Dendritic cell treated with granulocyte-macrophage colony-stimulating factor and Interleukin-4, amounts not matched to agents 40 ng/mL and 50 ng/mL, for 4 days (primary cell): ENCODE measurements around the gene TNK2.
A peak's percentile ranks its signal among the peaks of the same experiment; 100 is the strongest.
"Not testable (repeated sequence)": the region's sequence is repeated elsewhere in the genome, so short reads cannot be mapped to it uniquely, and the experiment has no call there.

Source experiments
- H3K27ac Mint-ChIP-seq: one replicate; pipeline ENCODE4 v1.8.0; 2022; ENCODE audit warnings: mild to moderate bottlenecking, mixed read lengths
- H3K27me3 Mint-ChIP-seq: one replicate; pipeline ENCODE4 v1.8.0; 2022; ENCODE audit warnings: mild to moderate bottlenecking, mixed read lengths
- H3K36me3 Mint-ChIP-seq: one replicate; pipeline ENCODE4 v1.8.0; 2022; ENCODE audit warnings: low read depth, mixed read lengths
- H3K4me1 Mint-ChIP-seq: one replicate; pipeline ENCODE4 v1.8.0; 2022; ENCODE audit warnings: low read depth, mixed read lengths
- H3K4me3 Mint-ChIP-seq: one replicate; pipeline ENCODE4 v1.8.0; 2022; ENCODE audit warnings: mild to moderate bottlenecking, moderate library complexity, mixed read lengths
- H3K9me3 Mint-ChIP-seq: one replicate; pipeline ENCODE4 v1.8.0; 2022; ENCODE audit warnings: mixed read lengths
- intact Hi-C: fragments of 100-400 bp; cut with micrococcal nuclease; formaldehyde crosslinking; loops from one replicate; pipeline ENCODE4 v1.15.0; 2022

Gene TNK2

DNA sequence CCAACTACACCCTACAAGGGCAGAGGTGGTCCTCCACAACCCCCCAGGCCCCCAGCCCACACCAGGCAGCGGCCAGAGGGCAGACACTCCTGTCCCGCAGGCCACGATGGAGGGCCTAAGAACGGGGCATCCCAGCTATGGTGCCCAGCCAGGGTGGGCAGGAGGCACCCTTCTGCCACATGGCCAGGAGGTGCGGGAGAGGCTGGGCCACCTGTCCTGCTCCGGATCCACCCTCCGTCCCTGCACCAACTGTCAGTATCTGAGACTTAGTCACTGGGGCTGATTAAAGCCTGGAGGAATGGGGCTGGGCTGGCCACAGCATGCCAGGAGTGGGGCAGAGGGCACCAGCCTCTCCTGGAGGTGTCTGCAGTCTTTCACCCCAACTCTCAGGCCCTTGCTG, 37.9 kb downstream of the TNK2 start:
- Mint-ChIP-seq H3K4me1 (no peaks in the 10 kb centered on the region), H3K27ac (no peak overlapping the region), H3K36me3 (peaks cover 93% of the 10 kb centered on the region), H3K4me3 (no peak overlapping the region), H3K9me3 (no peaks in the 10 kb centered on the region), H3K27me3 (no peaks in the 10 kb centered on the region)
- intact Hi-C loops = no loop called here

- intact Hi-C loops = no loop called here
Measured at GRCh38 chr3:195869413-195870001, 38.8 kb downstream of the TNK2 start.

GRCh38 chr3:195868866-195869412, 39.4 kb downstream of the TNK2 start:
- Mint-ChIP-seq H3K9me3 (no peaks in the 10 kb centered on the region), H3K27ac (no peak overlapping the region), H3K4me1 (no peaks in the 10 kb centered on the region), H3K36me3 (peaks cover 100% of the 10 kb centered on the region), H3K27me3 (no peaks in the 10 kb centered on the region), H3K4me3 (no peak overlapping the region)
- intact Hi-C loops = no loop called here

More at GRCh38 chr3:195869413-195870001, 38.8 kb downstream of the TNK2 start:
- no peaks in the 10 kb centered on the region for H3K4me1 Mint-ChIP-seq
- H3K36me3 Mint-ChIP-seq = peaks cover 99% of the 10 kb centered on the region
- no peak overlapping the region for H3K4me3 Mint-ChIP-seq
- H3K9me3 Mint-ChIP-seq = no peaks in the 10 kb centered on the region
- no peaks in the 10 kb centered on the region for H3K27me3 Mint-ChIP-seq
- H3K27ac Mint-ChIP-seq = no peak overlapping the region

DNA sequence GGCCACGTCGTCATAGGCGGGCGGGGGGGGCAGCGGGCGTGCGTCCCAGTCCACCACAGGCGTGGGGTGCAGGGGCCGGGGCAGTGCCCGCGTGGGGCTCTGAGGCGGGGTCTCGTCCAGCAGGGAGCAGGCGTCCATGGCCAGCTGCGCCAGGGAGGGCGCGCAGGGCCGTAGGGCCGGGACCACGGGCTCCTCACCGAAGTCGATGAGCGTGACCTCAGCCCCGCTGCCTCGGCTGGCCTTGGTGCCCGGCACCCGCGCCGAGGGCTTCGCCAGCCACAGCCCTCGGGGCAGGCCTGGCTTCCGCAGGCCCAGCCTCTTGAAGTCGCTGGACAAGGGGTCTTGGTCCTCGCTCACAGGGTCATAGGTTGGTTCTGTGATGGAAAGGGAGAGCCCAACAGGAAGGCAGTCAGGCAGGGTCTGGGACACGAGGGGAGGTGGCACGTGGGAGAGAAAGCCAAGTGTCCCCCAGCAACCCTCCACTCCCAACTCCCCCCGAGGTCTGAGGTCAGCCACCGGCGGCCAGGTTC, 40.0 kb downstream of the TNK2 start:
- intact Hi-C loops = no loop called here
- Mint-ChIP-seq H3K9me3 (no peaks in the 10 kb centered on the region), H3K27me3 (no peaks in the 10 kb centered on the region), H3K27ac (no peak overlapping the region), H3K4me1 (peaks cover 3% of the 10 kb centered on the region), H3K36me3 (peaks cover 100% of the 10 kb centered on the region), H3K4me3 (no peak overlapping the region)

GRCh38 chr3:195867631-195868335, 40.6 kb downstream of the TNK2 start:
- Mint-ChIP-seq H3K36me3 (peaks cover 99% of the 10 kb centered on the region), H3K27ac (no peak overlapping the region), H3K4me3 (no peak overlapping the region), H3K4me1 (peaks cover 9% of the 10 kb centered on the region), H3K27me3 (no peaks in the 10 kb centered on the region), H3K9me3 (no peaks in the 10 kb centered on the region)
- intact Hi-C loops = no loop called here

DNA sequence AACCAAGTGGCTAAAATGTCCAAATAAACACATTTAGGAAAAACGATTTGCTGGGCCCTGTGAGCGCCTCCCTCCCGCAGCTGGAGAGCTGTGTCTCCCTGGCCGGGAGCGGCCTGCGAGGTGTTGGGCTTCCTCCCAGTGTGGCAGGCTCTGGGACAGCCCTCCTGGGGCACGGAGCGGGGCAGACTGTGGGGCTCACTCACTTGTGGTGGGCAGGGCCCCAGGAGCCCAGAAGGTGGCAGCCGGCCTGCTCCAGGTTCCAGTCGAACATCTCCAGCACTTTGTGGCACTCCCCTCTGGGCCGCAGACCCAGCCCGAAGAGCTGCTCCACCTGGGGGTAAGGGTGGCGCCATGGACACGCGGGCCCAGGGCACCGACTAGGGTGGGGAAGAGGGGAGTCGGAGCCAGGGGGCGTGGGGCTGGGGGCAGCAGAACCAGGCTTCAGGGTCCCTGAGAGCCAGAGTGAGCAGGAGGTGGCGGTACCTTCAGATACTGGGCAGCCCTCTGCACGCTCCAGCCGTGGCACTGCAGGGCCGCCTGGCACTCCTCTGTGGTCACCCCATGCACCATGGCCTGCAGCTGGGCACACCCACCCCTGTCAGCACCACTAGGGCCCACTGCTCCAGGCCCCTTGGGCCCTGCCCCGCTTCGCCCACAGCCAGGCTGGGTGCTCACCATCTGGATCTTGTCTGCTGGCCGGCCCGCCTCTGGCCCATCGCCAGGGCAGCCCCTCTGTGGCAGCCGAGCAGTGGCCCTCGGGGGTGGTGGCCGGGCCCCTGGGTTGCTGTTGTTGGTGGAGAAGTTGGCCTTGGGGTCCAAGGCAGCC, 41.5 kb downstream of the TNK2 start:
- peaks cover 90% of the 10 kb centered on the region for H3K36me3 Mint-ChIP-seq
- H3K9me3 Mint-ChIP-seq = no peaks in the 10 kb centered on the region
- H3K27ac Mint-ChIP-seq = no peak overlapping the region
- intact Hi-C loops = no loop called here
- peaks cover 10% of the 10 kb centered on the region for H3K4me1 Mint-ChIP-seq
- no peaks in the 10 kb centered on the region for H3K27me3 Mint-ChIP-seq
- H3K4me3 Mint-ChIP-seq = no peak overlapping the region

GRCh38 chr3:195865752-195866151, 42.6 kb downstream of the TNK2 start:
- Mint-ChIP-seq H3K36me3 (peaks cover 79% of the 10 kb centered on the region), H3K4me3 (no peak overlapping the region), H3K9me3 (no peaks in the 10 kb centered on the region), H3K27me3 (peaks cover 2% of the 10 kb centered on the region), H3K27ac (no peak overlapping the region), H3K4me1 (peaks cover 10% of the 10 kb centered on the region)
- intact Hi-C loops = no loop called here

DNA sequence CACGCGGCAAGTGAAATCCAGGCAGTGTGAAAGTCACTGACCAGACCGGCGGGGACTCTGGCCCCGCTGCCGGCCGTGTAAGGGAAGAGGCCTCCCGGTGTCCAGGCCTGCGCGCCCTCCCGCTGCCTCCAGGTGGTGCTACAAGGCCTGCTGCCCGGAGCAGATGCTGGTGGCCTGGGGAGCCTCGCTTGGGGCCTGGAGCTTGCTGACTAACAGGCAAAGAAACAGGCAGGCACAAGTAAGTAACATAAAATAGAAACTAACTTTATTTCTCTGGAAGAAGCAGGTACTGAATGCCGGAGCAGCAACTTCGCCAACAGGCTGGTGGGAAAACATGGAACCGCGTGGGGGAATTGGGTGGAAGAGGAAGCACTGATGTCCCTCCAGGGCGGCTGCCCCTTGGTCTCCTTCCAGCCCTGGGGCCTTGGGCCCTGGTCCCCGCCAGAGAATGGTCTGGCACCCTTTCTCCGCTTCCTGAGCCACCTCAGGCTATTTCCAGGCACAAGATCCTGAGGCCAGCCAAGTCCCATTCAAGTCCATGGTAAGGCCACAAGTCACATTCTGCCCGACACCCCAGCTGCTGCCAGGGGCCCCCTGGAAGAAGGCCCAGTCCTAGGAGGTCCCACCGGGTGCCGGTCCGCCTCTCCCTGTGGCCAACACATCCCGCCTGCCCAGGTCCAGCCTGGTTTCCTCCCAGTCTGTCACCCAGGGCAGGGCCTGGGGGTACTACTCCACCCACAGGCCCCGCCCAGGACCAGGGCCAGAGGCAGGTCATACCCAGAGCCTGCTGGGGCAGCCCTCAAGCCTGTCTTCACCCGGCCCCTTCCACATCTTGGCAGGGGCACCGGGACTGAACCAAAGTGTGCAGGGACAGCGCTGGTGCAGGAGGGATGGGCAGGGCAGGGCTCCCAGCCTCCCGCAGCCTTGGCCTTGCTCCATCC, 45.0 kb downstream of the TNK2 start:
- H3K27me3 Mint-ChIP-seq = peaks cover 16% of the 10 kb centered on the region
- H3K27ac Mint-ChIP-seq = no peak overlapping the region
- intact Hi-C loops = loop anchor here (1.0 kb wide), 2 partner anchors 31 to 52 kb away; no protein-coding TSS in a partner anchor
- H3K36me3 Mint-ChIP-seq = peaks cover 55% of the 10 kb centered on the region
- H3K4me1 Mint-ChIP-seq = peaks cover 15% of the 10 kb centered on the region
- no peaks in the 10 kb centered on the region for H3K9me3 Mint-ChIP-seq
- H3K4me3 Mint-ChIP-seq = no peak overlapping the region

DNA sequence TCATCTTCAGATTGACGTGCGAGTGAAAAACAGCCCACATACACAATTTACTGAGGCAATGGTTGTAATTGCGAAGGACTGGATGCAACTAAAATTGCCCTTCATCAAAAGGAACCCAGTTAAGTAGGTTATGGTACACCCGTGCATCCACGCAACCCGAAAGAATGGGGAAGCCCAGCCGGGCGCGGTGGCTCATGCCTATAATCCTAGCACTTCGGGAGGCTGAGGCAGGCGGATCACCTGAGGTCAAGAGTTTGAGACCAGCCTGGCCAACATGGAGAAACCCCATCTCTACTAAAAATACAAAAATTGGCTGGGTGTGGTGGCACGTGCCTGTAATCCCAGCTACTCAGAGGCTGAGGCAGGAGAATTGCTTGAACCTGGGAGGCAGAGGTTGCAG, 46.0 kb downstream of the TNK2 start:
- H3K9me3 Mint-ChIP-seq, H3K4me3 Mint-ChIP-seq, intact Hi-C loops, H3K27ac Mint-ChIP-seq: not testable (repeated sequence)
- Mint-ChIP-seq H3K36me3 (peaks cover 45% of the 10 kb centered on the region), H3K4me1 (peaks cover 15% of the 10 kb centered on the region), H3K27me3 (peaks cover 18% of the 10 kb centered on the region)

DNA sequence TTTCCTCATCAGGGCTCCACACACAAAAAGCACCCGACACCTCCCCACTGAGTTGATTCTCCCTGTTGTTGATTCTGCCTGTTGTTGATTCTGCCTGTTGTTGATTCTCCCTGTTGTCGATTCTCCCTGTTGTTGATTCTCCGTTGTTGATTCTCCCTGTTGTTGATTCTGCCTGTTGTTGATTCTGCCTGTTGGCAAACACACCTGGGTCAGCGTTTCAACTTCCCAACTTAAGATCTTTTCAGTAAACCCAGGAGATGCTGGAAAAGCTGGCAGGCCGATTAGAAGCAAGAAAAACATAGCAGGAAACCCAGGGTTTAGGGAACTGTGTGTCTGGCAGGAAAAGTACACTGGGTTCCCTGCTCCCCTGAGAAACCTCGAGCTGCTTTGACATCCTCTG, 47.9 kb downstream of the TNK2 start:
- Mint-ChIP-seq H3K4me3 (no peak overlapping the region), H3K27ac (no peak overlapping the region), H3K9me3 (no peaks in the 10 kb centered on the region), H3K27me3 (peaks cover 28% of the 10 kb centered on the region), H3K4me1 (peaks cover 15% of the 10 kb centered on the region), H3K36me3 (peaks cover 26% of the 10 kb centered on the region)
- intact Hi-C loops = no loop called here

DNA sequence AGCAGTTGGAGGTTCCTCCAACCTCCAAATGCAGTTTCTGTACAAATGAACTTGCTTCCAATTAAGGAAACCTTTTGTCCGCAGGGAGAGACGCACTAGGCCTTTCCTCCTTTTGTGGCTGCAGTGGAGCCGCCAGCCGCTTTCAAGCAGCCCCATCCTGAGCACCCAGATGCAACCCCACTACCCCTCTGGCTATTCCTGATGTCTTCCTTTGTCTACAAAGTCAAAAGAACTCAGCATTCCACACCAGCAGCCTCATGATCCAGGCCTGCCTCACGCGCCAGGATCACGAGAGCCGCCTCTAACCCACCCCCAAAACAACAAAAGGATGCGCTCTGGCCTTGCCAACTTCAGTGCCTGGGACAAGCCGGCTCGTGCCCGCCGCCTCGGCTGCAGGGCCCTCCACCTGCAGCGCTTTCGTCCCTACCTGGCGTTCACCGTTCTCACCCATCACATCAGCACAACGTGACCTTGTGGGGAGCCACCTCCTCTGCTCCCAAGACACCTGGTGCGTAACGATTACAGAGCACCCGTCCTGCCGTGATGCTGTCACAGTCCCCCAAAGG, 48.4 kb downstream of the TNK2 start:
- Mint-ChIP-seq H3K4me3 (no peak overlapping the region), H3K27ac (no peak overlapping the region), H3K27me3 (peaks cover 28% of the 10 kb centered on the region), H3K4me1 (peaks cover 15% of the 10 kb centered on the region), H3K9me3 (no peaks in the 10 kb centered on the region), H3K36me3 (peaks cover 21% of the 10 kb centered on the region)
- intact Hi-C loops = loop anchor here (1.0 kb wide), 1 partner anchor 55 kb away; no protein-coding TSS in a partner anchor

DNA sequence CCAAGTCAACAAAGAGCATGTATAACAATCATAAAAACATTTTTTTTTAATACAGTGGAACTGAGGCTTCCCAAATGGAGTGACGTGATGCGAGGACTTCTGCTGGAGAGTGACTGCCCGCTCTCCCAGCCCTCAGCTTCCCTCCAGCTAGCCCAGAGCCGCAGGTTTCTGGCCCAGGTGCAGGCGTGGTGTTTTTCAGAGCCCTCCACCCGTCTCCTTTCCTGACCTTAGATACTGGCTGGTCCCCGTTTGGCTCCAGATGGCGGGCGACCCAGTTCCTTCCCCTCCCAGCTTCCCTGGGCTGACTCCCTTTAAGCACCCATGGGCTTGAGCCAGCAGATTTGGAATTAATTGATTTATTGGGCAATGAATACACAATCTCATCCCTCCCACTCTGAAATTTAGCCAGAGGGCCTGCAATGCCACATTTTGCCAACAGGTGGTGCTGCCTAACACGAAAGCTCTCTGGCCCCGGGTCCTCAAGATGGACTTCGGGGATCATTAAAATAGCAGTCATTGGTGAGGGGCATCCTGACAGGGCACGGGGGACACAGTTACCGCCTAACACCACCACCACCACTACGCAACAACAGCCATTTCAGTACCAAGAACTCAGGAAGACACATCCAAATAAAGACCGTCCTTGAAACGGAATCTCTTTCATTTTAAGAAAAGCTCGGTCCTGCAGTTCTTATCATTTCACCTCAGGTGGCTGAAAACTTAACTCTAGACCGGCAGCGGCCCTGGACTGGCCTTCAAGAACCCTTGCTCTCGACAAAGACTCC, 49.1 kb downstream of the TNK2 start:
- intact Hi-C loops = loop anchor here (1.0 kb wide), 1 partner anchor 56 kb away; no protein-coding TSS in a partner anchor
- H3K4me3 Mint-ChIP-seq = peak overlapping the region; percentile 59
- H3K27ac Mint-ChIP-seq = no peak overlapping the region
- H3K4me1 Mint-ChIP-seq = peaks cover 15% of the 10 kb centered on the region
- peaks cover 14% of the 10 kb centered on the region for H3K36me3 Mint-ChIP-seq
- H3K27me3 Mint-ChIP-seq = peaks cover 28% of the 10 kb centered on the region
- no peaks in the 10 kb centered on the region for H3K9me3 Mint-ChIP-seq
